SK-N-SH (cell line): Measurements from ENCODE around the gene SFMBT2. TPM values are rescaled to one million over a fixed set of nuclear protein-coding genes. Genes with fewer than 3 reads are reported as not detected.
A peak's percentile ranks its signal among the peaks of the same experiment; 100 is the strongest.

Experiments
- CTCF ChIA-PET: fragments of 300-600, 350-600 bp; formaldehyde crosslinking; extraction: SDS; loops from one replicate; lab custom pipeline; 2021; lab: Yijun Ruan, JAX
- POLR2A ChIA-PET: fragments of 350-600 bp; sonication (Branson Sonifier 250); formaldehyde crosslinking; extraction: SDS; loops from one replicate; lab custom pipeline; 2020; ENCODE audit warnings: antibody characterized with exemption, inconsistent platforms; lab: Yijun Ruan, JAX
- DNase-seq: peaks from one replicate; pipeline ENCODE4 v3.0.0; 2012
- H2AFZ ChIP-seq: fragments of 200-600 bp; sonication (generic); 2 replicates; pipeline ENCODE4 v1.8.1; 2016; ENCODE audit warnings: antibody characterized with exemption, mild to moderate bottlenecking, low read depth
- H3F3A ChIP-seq: fragments of 200-600 bp; sonication (generic); replicated peaks from 2 replicates; pipeline ENCODE3; 2016; ENCODE audit warnings: antibody characterized with exemption, mild to moderate bottlenecking; ENCODE audit not compliant: insufficient read depth
- H3K27ac ChIP-seq, 2 experiments: fragments of 200-500 bp in 1 of 2; fragments of 200-600 bp in 1 of 2; sonication (Bioruptor generic) in 1 of 2; sonication (generic), shearing (Covaris generic) in 1 of 2; 2 replicates each; pipeline versions ENCODE4 v1.5.1 to v1.6.1; 2014 to 2016; ENCODE audit warnings: low read depth in 2 of 2, inconsistent platforms in 1 of 2, low read length in 1 of 2, mild to moderate bottlenecking in 1 of 2, mixed read lengths in 1 of 2
- H3K27me3 ChIP-seq: fragments of 200-600 bp; sonication (generic), shearing (Covaris generic); 2 replicates; pipeline ENCODE4 v1.6.1; 2016; ENCODE audit warnings: mixed run types; ENCODE audit not compliant: insufficient read depth
- H3K36me3 ChIP-seq, 2 experiments: fragments of 200-500 bp in 1 of 2; fragments of 200-600 bp in 1 of 2; sonication (Bioruptor generic) in 1 of 2; sonication (generic) in 1 of 2; replicated peaks in 1 of 2; 2 replicates each; pipeline versions ENCODE3 to v1.5.1; 2014 to 2016; ENCODE audit warnings: low read length in 1 of 2, mild to moderate bottlenecking in 1 of 2; ENCODE audit not compliant: insufficient read depth in 2 of 2, control insufficient read depth in 1 of 2
- H3K4me1 ChIP-seq, 2 experiments: fragments of 200-500 bp in 1 of 2; fragments of 200-600 bp in 1 of 2; sonication (Bioruptor generic) in 1 of 2; sonication (generic), shearing (Covaris generic) in 1 of 2; 2 replicates each; pipeline versions ENCODE4 v1.5.1 to v1.6.1; 2014 to 2016; ENCODE audit warnings: low read depth in 1 of 2, low read length in 1 of 2, mixed run types in 1 of 2; ENCODE audit not compliant: insufficient read depth in 2 of 2, control insufficient read depth in 1 of 2
- H3K4me2 ChIP-seq: fragments of 200-600 bp; sonication (generic), shearing (Covaris generic); 2 replicates; pipeline ENCODE4 v1.6.1; 2017; ENCODE audit warnings: mixed run types
- H3K4me3 ChIP-seq, 2 experiments: fragments of 200-500 bp in 1 of 2; fragments of 200-600 bp in 1 of 2; sonication (Bioruptor generic) in 1 of 2; sonication (generic), shearing (Covaris generic) in 1 of 2; 2 replicates each; pipeline versions ENCODE4 v1.5.1 to v1.8.1; 2014 to 2016; ENCODE audit warnings: low read depth in 2 of 2, inconsistent platforms in 1 of 2, low read length in 1 of 2, mild to moderate bottlenecking in 1 of 2, mixed read lengths in 1 of 2, moderate library complexity in 1 of 2
- H3K79me2 ChIP-seq: fragments of 200-600 bp; sonication (generic); 2 replicates; pipeline ENCODE4 v1.8.1; 2017; ENCODE audit warnings: mild to moderate bottlenecking; ENCODE audit not compliant: insufficient read depth
- H3K9ac ChIP-seq: fragments of 200-600 bp; sonication (generic); 2 replicates; pipeline ENCODE4 v1.6.1; 2017; ENCODE audit warnings: mixed run types
- H3K9me2 ChIP-seq: fragments of 200-600 bp; sonication (generic); 2 replicates; pipeline ENCODE4 v1.6.1; 2017; ENCODE audit warnings: mixed run types
- H3K9me3 ChIP-seq: fragments of 200-600 bp; sonication (generic); 2 replicates; pipeline ENCODE4 v1.6.1; 2017; ENCODE audit warnings: mixed run types, mild to moderate bottlenecking, moderate library complexity
- H4K20me1 ChIP-seq: fragments of 200-600 bp; sonication (generic); 2 replicates; pipeline ENCODE4 v1.6.1; 2017; ENCODE audit warnings: mild to moderate bottlenecking, mixed run types; ENCODE audit not compliant: insufficient read depth
- CHD2 ChIP-seq: fragments of 150-350 bp; IDR thresholded peaks from 2 replicates; pipeline ENCODE4 v1.6.1; 2018; ENCODE audit warnings: low read length; ENCODE audit not compliant: partially characterized antibody
- CTCF ChIP-seq: fragments of 200-600 bp; sonication (generic); IDR thresholded peaks from 2 replicates; pipeline ENCODE4 v1.6.1; 2017; ENCODE audit warnings: antibody characterized with exemption, mild to moderate bottlenecking, moderate library complexity
- EP300 ChIP-seq, 2 experiments: IDR thresholded peaks; 2 replicates each; pipeline versions ENCODE4 v1.4.0 to v1.6.1; 2012; ENCODE audit warnings: borderline replicate concordance in 1 of 2, low read depth in 1 of 2, low read length in 1 of 2
- EZH2phosphoT487 ChIP-seq: fragments of 200-600 bp; sonication (generic); IDR thresholded peaks from 2 replicates; pipeline ENCODE4 v1.6.1; 2017; ENCODE audit warnings: low read depth, mixed run types, mild to moderate bottlenecking, antibody characterized with exemption, moderate library complexity, borderline replicate concordance
- FOXM1 ChIP-seq: IDR thresholded peaks from 2 replicates; pipeline ENCODE4 v1.4.0; 2012; ENCODE audit warnings: low read depth, mild to moderate bottlenecking
- GATA2 ChIP-seq: sonication (generic); formaldehyde crosslinking; IDR thresholded peaks from 2 replicates; pipeline ENCODE4 v1.5.0; 2020; ENCODE audit warnings: mild to moderate bottlenecking, missing genetic modification reagents
- JUND ChIP-seq: IDR thresholded peaks from 2 replicates; pipeline ENCODE4 v1.4.0; 2012
- MEF2A ChIP-seq: IDR thresholded peaks from 2 replicates; pipeline ENCODE4 v1.4.0; 2012; ENCODE audit warnings: low read depth, borderline replicate concordance
- NFIC ChIP-seq: IDR thresholded peaks from 2 replicates; pipeline ENCODE4 v1.4.0; 2012; ENCODE audit warnings: borderline replicate concordance
- RAD21 ChIP-seq: IDR thresholded peaks from 2 replicates; pipeline ENCODE4 v1.6.1; 2012; ENCODE audit warnings: mild to moderate bottlenecking, low read length
- SMC3 ChIP-seq: IDR thresholded peaks from 2 replicates; pipeline ENCODE4 v1.6.1; 2012; ENCODE audit warnings: low read depth, low read length, improper control_type of control experiment
- WGBS: methylation state at CpG from one replicate; pipeline ENCODE4 v1.1.6; 2017; ENCODE audit warnings: low lambda C conversion rate; 5-methylcytosine and 5-hydroxymethylcytosine counted together
- polyA plus RNA-seq, 3 experiments: library from polyadenylated mRNA; depleted of rRNA; stranded (reverse); fragments of >200 nt; gene quantifications; 2 replicates each; pipeline ENCODE4 v1.2.3, GENCODE V29; 2012
- TF ChIP-seq, protein P1 (sequence below): IDR thresholded peaks from 2 replicates; pipeline ENCODE4 v1.6.1; 2012; ENCODE audit warnings: mild to moderate bottlenecking, low read depth, low read length, moderate library complexity
- TF ChIP-seq, protein P2 (sequence below): fragments of 150-350 bp; IDR thresholded peaks from 2 replicates; pipeline ENCODE4 v1.6.1; 2017; ENCODE audit warnings: antibody characterized with exemption, low read length, low read depth, borderline replicate concordance

Gene SFMBT2
- polyA plus RNA-seq, 1 of the 3 experiments (the other 2 are of a cell fraction) = 0.20 TPM

- H3K27ac ChIP-seq = no peak overlapping the region
- no peaks in the 10 kb centered on the region for H3K4me1 ChIP-seq
- H3F3A ChIP-seq = no peaks in the 10 kb centered on the region
- H3K9me3 ChIP-seq = no peaks in the 10 kb centered on the region
- H3K27me3 ChIP-seq = no peaks in the 10 kb centered on the region
- no peaks in the 10 kb centered on the region for H4K20me1 ChIP-seq
- no peak overlapping the region for H2AFZ ChIP-seq
- 48% methylated on average over 3 of the region's 3 CpGs for WGBS
- no peak for TF ChIP-seq FOXM1
- H3K9ac ChIP-seq = no peak overlapping the region
- ChIA-PET POLR2A (interaction anchor here (0.6 kb wide), 1 partner anchor 288 kb away, joined by 4 read pairs; the partner anchor contains the start of gene SFMBT2), CTCF (interaction anchor here (1.1 to 4.9 kb wide), 6 partner anchors 13 to 297 kb away, joined by 3 to 72 read pairs (median 18); partner anchors contain the start of gene SFMBT2)
- DNase-seq = no peak
- no peaks in the 10 kb centered on the region for H3K9me2 ChIP-seq
- H3K4me3 ChIP-seq = no peak overlapping the region
- no peaks in the 10 kb centered on the region for H3K79me2 ChIP-seq
- no peak overlapping the region for H3K4me2 ChIP-seq
- no peaks in the 10 kb centered on the region for H3K36me3 ChIP-seq
Observed at GRCh38 chr10:7122561-7122960, 288.3 kb downstream of the SFMBT2 start.

DNA sequence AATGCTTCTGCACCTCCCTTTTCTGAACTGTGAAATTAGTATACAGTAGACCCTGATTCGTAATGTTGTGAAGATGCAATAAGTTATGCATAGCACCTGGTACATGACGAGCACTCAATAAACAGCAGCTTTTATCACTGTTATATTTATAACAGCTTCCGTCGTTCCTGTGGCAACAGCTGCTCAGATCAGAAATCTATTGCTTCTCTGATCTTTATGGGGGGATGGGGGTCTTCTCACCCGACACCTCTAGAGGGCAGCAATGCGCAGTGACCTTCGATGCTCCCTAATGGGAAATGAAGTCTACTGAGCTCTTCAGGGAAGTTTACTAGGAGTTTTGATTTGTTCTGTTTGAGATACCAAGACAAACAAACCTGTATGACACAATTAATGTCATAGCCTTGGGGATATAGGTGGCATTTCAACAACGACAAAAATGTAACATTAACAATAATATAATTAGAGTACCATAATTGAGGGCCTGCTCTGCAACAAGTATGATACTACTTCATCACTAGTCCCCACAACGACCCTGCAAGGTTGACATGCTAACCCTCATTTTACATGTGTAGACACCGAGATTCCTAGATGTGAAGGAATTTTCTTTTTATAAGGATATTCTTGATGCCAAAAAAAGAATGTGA, 289.6 kb downstream of the SFMBT2 start:
- Histone ChIP-seq H3K4me2 (no peak overlapping the region), H3K9me3 (no peaks in the 10 kb centered on the region), H3K36me3 (no peaks in the 10 kb centered on the region), H3K9ac (no peak overlapping the region), H3K9me2 (no peaks in the 10 kb centered on the region), H2AFZ (no peak overlapping the region), H3K4me3 (no peak overlapping the region; a peak in 1 of 4 replicates), H3K27ac (no peak overlapping the region), H4K20me1 (no peaks in the 10 kb centered on the region), H3F3A (no peaks in the 10 kb centered on the region), H3K27me3 (no peaks in the 10 kb centered on the region), H3K4me1 (no peaks in the 10 kb centered on the region), H3K79me2 (no peaks in the 10 kb centered on the region)
- WGBS = 13% methylated on average over 10 of the region's 10 CpGs
- peak; percentile 77 for DNase-seq
- ChIA-PET CTCF (interaction anchor here (0.6 to 4.9 kb wide), 53 partner anchors 8 to 404 kb away, joined by 3 to 72 read pairs (median 4); partner anchors contain the start of gene SFMBT2), POLR2A (interaction anchor here (1.1 kb wide), 1 partner anchor 287 kb away, joined by 3 read pairs; no protein-coding TSS in a partner anchor)
- TF ChIP-seq EP300 (IDR thresholded peaks at IDR 0.05; ENCODE audit: borderline replicate concordance in 1 of 2, low read depth in 1 of 2, low read length in 1 of 2) = no peak
- no peak for TF ChIP-seq EZH2phosphoT487
- TF ChIP-seq CHD2 = peak; percentile 50
- TF ChIP-seq CTCF = peak; percentile 59
- TF ChIP-seq JUND = no peak
- no peak for TF ChIP-seq MEF2A
- TF ChIP-seq RAD21 = peak; percentile 84
- TF ChIP-seq, protein P1, sequence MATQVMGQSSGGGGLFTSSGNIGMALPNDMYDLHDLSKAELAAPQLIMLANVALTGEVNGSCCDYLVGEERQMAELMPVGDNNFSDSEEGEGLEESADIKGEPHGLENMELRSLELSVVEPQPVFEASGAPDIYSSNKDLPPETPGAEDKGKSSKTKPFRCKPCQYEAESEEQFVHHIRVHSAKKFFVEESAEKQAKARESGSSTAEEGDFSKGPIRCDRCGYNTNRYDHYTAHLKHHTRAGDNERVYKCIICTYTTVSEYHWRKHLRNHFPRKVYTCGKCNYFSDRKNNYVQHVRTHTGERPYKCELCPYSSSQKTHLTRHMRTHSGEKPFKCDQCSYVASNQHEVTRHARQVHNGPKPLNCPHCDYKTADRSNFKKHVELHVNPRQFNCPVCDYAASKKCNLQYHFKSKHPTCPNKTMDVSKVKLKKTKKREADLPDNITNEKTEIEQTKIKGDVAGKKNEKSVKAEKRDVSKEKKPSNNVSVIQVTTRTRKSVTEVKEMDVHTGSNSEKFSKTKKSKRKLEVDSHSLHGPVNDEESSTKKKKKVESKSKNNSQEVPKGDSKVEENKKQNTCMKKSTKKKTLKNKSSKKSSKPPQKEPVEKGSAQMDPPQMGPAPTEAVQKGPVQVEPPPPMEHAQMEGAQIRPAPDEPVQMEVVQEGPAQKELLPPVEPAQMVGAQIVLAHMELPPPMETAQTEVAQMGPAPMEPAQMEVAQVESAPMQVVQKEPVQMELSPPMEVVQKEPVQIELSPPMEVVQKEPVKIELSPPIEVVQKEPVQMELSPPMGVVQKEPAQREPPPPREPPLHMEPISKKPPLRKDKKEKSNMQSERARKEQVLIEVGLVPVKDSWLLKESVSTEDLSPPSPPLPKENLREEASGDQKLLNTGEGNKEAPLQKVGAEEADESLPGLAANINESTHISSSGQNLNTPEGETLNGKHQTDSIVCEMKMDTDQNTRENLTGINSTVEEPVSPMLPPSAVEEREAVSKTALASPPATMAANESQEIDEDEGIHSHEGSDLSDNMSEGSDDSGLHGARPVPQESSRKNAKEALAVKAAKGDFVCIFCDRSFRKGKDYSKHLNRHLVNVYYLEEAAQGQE = no peak
- TF ChIP-seq, protein P2, sequence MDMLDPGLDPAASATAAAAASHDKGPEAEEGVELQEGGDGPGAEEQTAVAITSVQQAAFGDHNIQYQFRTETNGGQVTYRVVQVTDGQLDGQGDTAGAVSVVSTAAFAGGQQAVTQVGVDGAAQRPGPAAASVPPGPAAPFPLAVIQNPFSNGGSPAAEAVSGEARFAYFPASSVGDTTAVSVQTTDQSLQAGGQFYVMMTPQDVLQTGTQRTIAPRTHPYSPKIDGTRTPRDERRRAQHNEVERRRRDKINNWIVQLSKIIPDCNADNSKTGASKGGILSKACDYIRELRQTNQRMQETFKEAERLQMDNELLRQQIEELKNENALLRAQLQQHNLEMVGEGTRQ = no peak
- TF ChIP-seq GATA2 (CRISPR knock-in tag) = no peak
- peak; percentile 63; the same call in 1 of the 2 replicates for TF ChIP-seq SMC3
- no peak for TF ChIP-seq NFIC
- TF ChIP-seq FOXM1 = no peak
